HEK293 (cell line): ENCODE measurements around the gene BAD.

Source experiments
- CTCF ChIP-seq: fragments of 450-650 bp; formaldehyde crosslinking; IDR thresholded peaks from 2 replicates; pipeline ENCODE4 v1.5.1; 2016; ENCODE audit warnings: missing biosample characterization, missing genetic modification characterization
- PATZ1 ChIP-seq: fragments of 450-650 bp; formaldehyde crosslinking; IDR thresholded peaks from 2 replicates; pipeline ENCODE4 v1.5.1; 2016; ENCODE audit warnings: missing biosample characterization, missing genetic modification characterization
- YY1 ChIP-seq: fragments of 450-650 bp; formaldehyde crosslinking; IDR thresholded peaks from 2 replicates; pipeline ENCODE4 v1.5.1; 2018; ENCODE audit warnings: missing biosample characterization, missing genetic modification characterization
- ZFP37 ChIP-seq: fragments of 450-650 bp; formaldehyde crosslinking; IDR thresholded peaks from 2 replicates; pipeline ENCODE4 v1.5.1; 2016; ENCODE audit warnings: missing biosample characterization, missing genetic modification characterization
- ZNF174 ChIP-seq: fragments of 450-650 bp; formaldehyde crosslinking; IDR thresholded peaks from 2 replicates; pipeline ENCODE4 v1.5.0; 2017; ENCODE audit warnings: missing biosample characterization, mild to moderate bottlenecking, missing genetic modification characterization
- ZNF280C ChIP-seq: fragments of 450-650 bp; formaldehyde crosslinking; IDR thresholded peaks from 2 replicates; pipeline ENCODE4 v1.5.1; 2016; ENCODE audit warnings: missing biosample characterization, missing genetic modification characterization
- ZNF350 ChIP-seq: fragments of 450-650 bp; formaldehyde crosslinking; IDR thresholded peaks from 2 replicates; pipeline ENCODE4 v1.5.0; 2017; ENCODE audit warnings: missing biosample characterization, mild to moderate bottlenecking, missing genetic modification characterization
- ZNF449 ChIP-seq: fragments of 450-650 bp; formaldehyde crosslinking; IDR thresholded peaks from 2 replicates; pipeline ENCODE4 v1.5.1; 2017; ENCODE audit warnings: missing biosample characterization, mild to moderate bottlenecking, missing genetic modification characterization, moderate library complexity
- ZNF585B ChIP-seq: fragments of 450-650 bp; formaldehyde crosslinking; IDR thresholded peaks from 2 replicates; pipeline ENCODE4 v1.5.1; 2016; ENCODE audit warnings: missing biosample characterization, missing genetic modification characterization

GRCh38 chr11:64263021-64263946, 21.2 kb downstream of the BAD start:
- TF ChIP-seq ZNF174 (no peak), CTCF (no peak), ZNF350 (tag by site-specific recombination) (no peak), PATZ1 (tag by site-specific recombination) (no peak), YY1 (tag by site-specific recombination) (no peak), ZNF280C (no peak), ZFP37 (tag by site-specific recombination) (no peak), ZNF449 (tag by site-specific recombination) (no peak), ZNF585B (tag by site-specific recombination) (no peak)
